TTC549 (cell line): Measurements from ENCODE around the gene CCSAP.
"Not testable (repeated sequence)": the region's sequence is repeated elsewhere in the genome, so short reads cannot be mapped to it uniquely, and the experiment has no call there.

Experiments
- FAIRE-seq: peaks from 2 replicates; lab custom pipeline; 2012; peaks lifted over from hg19 to GRCh38; lab: Jason Lieb, UNC

Gene CCSAP

GRCh38 chr1:229342656-229343569 lies at the start of gene CCSAP:
Gene CCSAP, minus strand, starts transcription at chr1:229343047. Its CDS starts 582 bp downstream, at chr1:229342465.
- FAIRE-seq: no peak

- no peak for FAIRE-seq
These were observed 47.3 kb upstream of the CCSAP start for GRCh38 chr1:229390130-229390529.

GRCh38 chr1:229388897-229389580 lies 46.2 kb upstream of the CCSAP start:
- no peak for FAIRE-seq

GRCh38 chr1:229385853-229386456 lies 43.1 kb upstream of the CCSAP start:
- no peak for FAIRE-seq

GRCh38 chr1:229384822-229385221 lies 42.0 kb upstream of the CCSAP start:
- FAIRE-seq: no peak

GRCh38 chr1:229383961-229384360 lies 41.1 kb upstream of the CCSAP start:
- no peak for FAIRE-seq

- FAIRE-seq: no peak
These were observed 40.3 kb upstream of the CCSAP start for GRCh38 chr1:229383188-229383587.

- FAIRE-seq: no peak
These were observed 38.4 kb upstream of the CCSAP start for GRCh38 chr1:229381234-229381633.

GRCh38 chr1:229380536-229381160 lies 37.8 kb upstream of the CCSAP start:
- no peak for FAIRE-seq

GRCh38 chr1:229379846-229380245 lies 37.0 kb upstream of the CCSAP start:
- no peak for FAIRE-seq

GRCh38 chr1:229378586-229379367 lies 35.9 kb upstream of the CCSAP start:
- no peak for FAIRE-seq

- FAIRE-seq: not testable (repeated sequence)
These were observed 35.2 kb upstream of the CCSAP start for GRCh38 chr1:229378035-229378434.

- FAIRE-seq: no peak
These were observed 34.6 kb upstream of the CCSAP start for GRCh38 chr1:229377429-229377828.

- no peak for FAIRE-seq
These were observed 33.7 kb upstream of the CCSAP start for GRCh38 chr1:229376521-229376920.

GRCh38 chr1:229374485-229374884 lies 31.6 kb upstream of the CCSAP start:
- no peak for FAIRE-seq

- FAIRE-seq: no peak
These were observed 30.5 kb upstream of the CCSAP start for GRCh38 chr1:229373395-229373794.

- no peak for FAIRE-seq
These were observed 29.4 kb upstream of the CCSAP start for GRCh38 chr1:229372251-229372650.

- FAIRE-seq: no peak
These were observed 28.8 kb upstream of the CCSAP start for GRCh38 chr1:229371624-229372023.

GRCh38 chr1:229370601-229371021 lies 27.8 kb upstream of the CCSAP start:
- FAIRE-seq: no peak

- FAIRE-seq: no peak
These were observed 25.5 kb upstream of the CCSAP start for GRCh38 chr1:229368347-229368746.

- no peak for FAIRE-seq
These were observed 22.7 kb upstream of the CCSAP start for GRCh38 chr1:229365569-229365968.
